ENCODE measurements around the gene GDF2.

DNA sequence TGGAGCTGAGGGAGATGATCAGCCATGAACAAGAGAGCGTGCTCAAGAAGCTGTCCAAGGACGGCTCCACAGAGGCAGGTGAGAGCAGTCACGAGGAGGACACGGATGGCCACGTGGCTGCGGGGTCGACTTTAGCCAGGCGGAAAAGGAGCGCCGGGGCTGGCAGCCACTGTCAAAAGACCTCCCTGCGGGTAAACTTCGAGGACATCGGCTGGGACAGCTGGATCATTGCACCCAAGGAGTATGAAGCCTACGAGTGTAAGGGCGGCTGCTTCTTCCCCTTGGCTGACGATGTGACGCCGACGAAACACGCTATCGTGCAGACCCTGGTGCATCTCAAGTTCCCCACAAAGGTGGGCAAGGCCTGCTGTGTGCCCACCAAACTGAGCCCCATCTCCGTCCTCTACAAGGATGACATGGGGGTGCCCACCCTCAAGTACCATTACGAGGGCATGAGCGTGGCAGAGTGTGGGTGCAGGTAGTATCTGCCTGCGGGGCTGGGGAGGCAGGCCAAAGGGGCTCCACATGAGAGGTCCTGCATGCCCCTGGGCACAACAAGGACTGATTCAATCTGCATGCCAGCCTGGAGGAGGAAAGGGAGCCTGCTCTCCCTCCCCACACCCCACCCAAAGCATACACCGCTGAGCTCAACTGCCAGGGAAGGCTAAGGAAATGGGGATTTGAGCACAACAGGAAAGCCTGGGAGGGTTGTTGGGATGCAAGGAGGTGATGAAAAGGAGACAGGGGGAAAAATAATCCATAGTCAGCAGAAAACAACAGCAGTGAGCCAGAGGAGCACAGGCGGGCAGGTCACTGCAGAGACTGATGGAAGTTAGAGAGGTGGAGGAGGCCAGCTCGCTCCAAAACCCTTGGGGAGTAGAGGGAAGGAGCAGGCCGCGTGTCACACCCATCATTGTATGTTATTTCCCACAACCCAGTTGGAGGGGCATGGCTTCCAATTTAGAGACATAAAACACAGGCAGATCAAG lies 3.3 kb downstream of the GDF2 start:
- TF ChIP-seq, protein P1, sequence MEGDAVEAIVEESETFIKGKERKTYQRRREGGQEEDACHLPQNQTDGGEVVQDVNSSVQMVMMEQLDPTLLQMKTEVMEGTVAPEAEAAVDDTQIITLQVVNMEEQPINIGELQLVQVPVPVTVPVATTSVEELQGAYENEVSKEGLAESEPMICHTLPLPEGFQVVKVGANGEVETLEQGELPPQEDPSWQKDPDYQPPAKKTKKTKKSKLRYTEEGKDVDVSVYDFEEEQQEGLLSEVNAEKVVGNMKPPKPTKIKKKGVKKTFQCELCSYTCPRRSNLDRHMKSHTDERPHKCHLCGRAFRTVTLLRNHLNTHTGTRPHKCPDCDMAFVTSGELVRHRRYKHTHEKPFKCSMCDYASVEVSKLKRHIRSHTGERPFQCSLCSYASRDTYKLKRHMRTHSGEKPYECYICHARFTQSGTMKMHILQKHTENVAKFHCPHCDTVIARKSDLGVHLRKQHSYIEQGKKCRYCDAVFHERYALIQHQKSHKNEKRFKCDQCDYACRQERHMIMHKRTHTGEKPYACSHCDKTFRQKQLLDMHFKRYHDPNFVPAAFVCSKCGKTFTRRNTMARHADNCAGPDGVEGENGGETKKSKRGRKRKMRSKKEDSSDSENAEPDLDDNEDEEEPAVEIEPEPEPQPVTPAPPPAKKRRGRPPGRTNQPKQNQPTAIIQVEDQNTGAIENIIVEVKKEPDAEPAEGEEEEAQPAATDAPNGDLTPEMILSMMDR (IDR thresholded peaks at IDR 0.05; ENCODE audit: low read length), result no peak
- no peak for TF ChIP-seq EZH2 (IDR thresholded peaks at IDR 0.05; ENCODE audit: borderline replicate concordance, low read length)
